HG02870 (cell line): ENCODE results near the gene LMBRD2.

Experiments used
- ATAC-seq: cut with Tn5 transposase; IDR thresholded peaks from one replicate; pipeline ENCODE4 v1.9.1; 2021; ENCODE audit warnings: mild to moderate bottlenecking, moderate library complexity; ENCODE audit not compliant: unreplicated experiment

Gene LMBRD2

DNA sequence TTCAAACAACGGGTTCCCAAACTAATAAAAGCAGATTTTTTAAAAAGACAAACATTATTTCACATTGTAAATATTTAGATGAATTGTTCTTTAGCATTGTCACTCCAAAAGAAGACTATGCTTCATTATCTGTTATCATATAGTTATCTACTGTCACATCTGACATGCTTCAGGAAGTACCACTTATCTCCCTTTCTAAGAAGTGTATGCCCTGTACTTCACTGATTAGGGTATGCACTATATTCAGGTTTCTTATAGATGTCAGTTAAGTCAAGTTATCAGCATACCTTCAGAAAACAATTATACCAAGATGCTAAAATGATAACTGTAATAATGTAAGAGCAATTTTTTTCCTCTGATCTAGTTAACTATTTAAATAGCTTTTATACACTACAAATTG is 40.4 kb downstream of the LMBRD2 start:
- no peak for ATAC-seq

DNA sequence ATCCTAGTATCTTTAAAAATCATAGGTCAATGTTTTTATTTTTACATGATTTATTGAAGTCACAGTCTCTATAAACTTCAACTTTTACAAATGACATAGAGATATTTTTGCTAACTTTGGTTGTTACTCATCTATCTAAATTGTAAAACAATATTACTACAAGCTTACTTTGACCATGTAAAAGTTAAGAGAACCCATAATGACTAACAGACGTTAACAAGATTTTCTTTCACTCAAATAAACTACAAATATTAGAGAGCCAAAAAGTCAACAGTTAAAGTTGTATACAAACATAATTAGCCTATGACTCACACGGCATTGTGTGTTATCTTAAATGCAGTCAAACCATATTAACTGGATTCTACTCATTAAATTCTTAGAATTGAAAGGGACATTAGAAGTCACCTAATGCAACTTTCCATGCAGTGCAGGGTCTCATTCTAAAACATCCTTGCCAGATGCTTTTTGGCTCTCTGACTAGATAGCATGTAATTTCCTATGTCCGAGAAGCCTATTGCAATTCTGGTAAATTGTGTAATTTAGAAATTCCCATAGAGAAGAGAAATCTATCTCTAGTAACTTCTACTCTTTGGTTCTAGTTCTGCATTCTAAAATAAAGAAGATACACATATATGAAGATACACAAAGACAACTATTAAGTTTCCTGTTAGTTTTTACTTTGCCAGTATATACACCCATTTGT is 42.8 kb downstream of the LMBRD2 start:
- ATAC-seq = no peak

DNA sequence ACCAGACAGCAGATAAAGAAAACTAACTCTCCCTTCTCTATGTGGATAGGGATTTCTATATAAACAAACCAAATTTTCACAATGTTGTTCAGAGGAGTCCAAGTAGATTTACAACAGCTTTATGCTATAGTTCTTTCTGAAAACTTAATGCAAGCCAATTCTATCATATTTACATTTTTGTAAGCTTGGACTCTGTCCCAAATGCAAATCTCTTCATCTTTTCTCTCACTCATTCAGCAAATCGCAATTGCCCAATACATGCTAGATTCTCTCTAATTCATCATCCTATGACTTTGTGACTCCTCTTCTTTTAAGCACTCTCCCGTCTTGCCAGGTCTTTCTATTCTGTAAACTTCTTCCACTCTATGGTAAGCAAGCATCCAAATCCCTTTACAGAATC is 45.9 kb downstream of the LMBRD2 start:
- no peak for ATAC-seq

DNA sequence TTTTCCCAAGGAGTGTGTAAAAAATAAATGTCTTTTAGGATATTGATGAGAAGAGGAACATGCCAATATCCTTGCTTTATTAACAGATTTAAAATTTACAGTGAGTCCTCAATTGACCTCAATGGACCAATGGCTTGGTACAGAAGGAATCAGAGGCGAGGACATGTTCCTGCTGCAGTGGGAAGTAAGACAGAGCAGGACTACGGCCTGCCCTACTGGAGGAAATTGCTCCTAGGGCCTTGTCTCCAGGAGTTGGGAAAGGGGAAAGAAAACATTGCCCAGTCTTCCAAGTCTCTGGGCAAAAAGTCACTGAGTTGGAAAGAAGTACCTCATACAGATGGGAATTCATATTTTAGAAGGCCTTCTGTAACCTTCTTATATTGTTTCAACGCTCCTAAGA is 51.9 kb downstream of the LMBRD2 start:
- no peak for ATAC-seq

DNA sequence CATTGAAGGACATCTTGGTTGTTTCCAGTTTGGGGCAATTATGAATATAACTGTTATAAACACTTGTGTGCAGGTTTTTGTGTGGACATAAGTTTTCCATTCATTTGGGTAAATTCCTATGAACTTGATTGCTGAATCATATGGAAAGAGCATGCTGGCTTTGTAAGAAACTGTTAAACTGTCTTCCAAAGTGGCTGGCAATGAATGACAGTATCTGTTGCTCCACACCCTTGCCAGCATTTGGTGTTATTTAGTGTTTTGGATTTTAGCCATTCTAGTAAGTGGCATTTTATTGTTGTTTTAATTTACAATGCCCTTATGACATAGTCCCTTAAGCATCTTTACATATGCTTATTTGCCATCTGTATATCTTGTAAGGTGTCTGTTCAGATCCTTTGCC is 55.2 kb downstream of the LMBRD2 start:
- no peak for ATAC-seq

DNA sequence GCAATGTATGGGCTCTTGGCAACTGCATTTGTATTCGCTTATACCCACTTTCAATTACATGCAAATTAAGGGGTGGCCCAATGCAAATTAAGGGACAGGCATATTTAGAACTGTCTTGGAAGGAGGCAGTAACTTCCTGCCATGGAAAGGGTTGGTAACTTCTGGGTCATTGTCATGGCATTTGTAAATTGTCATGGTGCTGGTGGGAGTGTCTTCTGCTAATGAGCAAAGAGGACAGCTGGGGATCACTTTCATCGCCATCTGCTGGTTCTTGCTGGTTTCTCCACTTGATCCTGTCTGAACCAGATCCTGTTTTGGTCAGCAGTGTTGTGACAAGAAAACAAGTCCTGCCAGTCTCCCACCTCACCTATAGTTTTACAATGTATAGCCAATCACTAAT is 61.7 kb downstream of the LMBRD2 start:
- ATAC-seq = peak; percentile 86

DNA sequence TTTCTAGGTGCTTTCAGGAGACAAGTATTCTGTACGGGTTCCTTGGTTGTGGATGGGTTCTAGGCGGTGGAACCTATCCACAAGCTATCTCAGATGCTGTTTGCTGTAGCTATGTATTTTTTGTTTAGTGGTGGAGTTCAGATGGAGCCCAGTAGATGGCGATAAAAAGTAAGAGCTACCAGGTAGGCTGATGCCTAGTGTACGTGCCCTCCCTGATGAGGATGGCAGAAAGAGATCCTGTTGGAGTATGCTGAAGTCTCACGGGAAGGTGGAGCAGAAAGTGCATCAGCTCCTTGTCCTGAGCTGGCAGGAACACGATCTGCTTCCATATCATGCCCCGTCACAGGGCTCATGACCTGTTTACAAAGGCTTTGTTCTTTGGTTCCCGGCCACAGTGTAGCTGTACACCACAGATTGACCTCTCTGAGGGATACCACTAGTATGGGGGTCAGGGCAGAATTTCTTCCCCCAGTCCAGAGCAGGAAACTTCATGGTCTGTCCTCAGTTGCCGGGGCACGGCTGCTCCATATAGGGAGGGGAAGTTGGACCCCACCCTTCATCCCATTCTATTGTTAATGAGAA is 72.4 kb downstream of the LMBRD2 start:
- ATAC-seq = peak; percentile 98

DNA sequence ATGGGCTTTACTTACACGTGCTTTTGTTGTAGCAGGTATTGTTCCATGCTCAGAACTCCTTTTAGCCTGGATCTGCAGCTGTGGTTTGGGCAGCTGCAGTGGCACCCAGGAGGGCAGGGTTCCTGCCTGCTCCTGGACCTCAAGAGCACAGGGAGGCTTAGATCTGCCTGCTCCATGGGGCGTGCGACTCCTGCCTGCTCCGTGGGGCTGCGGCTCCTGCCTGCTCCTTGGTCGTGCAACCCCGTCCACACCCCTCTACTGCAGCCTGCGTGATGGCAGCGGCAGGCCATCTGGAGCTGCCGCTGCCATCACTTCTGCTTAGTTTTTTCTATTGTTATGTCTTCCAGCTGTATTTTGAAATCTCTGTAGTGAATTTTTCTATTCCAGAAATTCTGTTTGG is 73.3 kb downstream of the LMBRD2 start:
- ATAC-seq = no peak

DNA sequence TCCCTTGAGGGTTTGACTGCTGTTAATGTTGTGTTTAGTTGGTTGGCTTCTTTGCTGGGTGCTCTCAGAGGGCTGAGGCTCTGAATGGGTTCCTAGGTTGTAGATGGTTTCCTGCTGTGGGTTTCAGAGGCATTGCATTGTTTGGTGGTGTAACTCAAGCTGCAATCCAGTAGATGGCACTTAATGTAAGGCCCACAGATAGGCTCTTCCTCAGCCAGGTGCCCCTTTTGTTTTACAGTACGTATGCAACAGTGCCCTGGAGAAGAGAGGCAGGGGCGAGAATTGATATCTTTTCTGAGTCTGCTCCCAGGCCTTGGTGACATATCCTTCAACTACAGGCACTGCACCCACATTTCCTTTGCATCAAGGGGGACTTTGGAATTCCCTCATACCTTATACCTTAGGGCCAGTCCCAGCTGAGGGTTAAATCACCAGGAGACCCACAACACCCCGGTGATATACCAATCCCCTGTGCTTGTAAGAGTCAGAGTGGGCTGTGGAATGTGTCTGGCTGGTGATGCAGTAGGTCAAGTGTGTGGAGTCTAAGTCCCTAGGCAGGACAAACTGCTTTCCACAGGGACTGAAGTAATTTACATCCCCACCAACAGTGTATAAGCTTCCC is 78.0 kb downstream of the LMBRD2 start:
- ATAC-seq = peak; percentile 54

DNA sequence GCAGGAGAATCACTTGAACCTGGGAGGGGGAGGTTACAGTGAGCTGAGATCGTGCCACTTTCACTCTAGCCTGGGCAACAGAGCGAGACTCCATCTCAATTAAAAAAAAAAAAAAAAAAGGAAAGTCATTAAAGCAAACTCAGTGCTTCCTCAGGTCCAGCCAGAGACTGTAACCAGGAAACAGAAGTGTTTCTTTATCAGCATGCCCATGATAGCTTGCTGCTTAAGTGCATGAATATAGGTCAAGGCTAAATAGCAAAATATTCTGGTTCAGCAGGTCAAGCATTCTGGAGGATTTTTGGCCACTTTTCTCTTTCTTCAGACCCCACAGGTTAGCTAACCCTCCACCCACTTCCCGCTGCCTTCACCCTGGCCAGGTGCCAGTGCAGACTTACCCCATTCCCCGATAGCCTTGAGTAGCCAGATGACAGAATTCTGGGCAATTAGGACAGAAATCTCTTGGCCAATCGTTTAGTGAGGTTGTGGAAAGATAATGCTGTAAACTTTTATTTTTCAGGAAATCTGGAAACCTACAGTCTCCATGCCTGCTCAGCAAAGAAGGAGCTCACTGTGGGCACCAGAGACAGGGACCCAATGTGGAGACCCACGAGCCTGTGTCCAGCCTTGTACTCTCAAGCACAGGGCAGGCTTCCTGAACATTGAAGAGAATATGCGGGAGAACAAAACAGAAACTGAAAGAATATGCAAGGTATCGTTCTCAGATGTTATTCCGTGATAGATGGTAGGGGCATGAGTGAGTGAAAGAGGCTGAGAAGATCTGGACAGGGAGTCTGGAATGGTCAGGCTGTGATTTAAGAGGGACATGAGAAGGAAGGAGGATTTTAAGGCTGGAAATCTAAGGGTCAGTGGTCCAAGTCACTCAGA is 80.8 kb downstream of the LMBRD2 start:
- ATAC-seq = no peak

DNA sequence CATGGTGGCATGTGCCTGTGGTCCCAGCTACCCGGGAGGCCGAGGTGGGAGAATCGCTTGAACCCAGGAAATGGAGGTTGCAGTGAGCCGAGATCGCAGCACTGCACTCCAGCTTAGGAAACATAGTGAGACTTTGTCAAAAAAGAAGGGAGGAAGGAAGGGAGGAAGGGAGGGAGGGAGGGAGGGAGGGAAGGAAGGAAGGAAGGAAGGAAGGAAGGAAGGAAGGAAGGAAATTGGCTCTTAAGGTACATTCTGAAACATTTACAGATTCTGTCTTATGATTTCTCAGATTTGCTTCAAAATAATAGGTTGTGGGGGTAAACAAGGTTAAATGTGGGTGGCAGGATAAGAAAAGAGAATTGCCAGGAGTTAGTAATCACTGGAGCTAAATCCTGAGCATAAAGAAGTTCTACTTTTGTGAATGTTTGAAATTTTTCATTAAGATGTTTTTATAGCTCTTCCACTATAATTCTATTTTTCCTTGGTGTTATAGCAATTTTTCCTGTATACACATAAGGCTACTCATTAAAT is 82.9 kb downstream of the LMBRD2 start:
- no peak for ATAC-seq

DNA sequence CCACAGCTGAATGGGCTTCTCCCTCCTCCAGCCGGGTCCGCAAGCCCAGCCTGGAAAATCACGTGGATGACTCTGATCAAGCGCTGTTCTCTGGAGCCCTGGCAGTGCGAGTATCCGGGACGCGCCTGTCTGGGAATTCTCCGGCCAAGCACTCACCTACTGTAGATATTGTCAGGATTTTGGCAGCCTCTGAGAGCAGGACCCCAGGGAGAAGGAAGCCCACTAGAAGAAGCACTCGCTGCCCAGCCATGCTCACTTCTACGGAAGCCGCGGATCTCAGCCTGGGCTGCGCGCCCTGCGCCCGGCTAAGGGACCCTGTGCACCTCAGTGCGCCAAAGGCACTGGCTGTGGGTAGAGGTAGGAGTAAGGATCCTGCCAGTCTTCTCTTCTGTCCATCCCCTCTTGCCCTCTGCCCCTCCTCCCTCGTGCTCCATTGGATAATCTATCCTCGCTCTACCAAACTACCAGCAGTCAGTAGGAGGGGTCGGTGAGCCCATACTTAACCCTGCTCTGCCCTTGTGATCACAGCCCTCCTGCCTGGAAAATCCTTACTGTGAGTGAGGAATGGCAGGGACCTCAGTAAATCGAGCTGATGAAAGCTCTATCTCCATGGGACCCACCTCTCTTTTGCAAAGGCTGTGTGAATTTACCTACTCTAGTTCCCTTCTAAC is 85.0 kb downstream of the LMBRD2 start, which contains the start of gene UGT3A2:
Gene UGT3A2 (minus strand): TSS at position 343 of the 671 bp plus-strand sequence. CDS start 93 bp downstream, at position 250.
- ATAC-seq = no peak

DNA sequence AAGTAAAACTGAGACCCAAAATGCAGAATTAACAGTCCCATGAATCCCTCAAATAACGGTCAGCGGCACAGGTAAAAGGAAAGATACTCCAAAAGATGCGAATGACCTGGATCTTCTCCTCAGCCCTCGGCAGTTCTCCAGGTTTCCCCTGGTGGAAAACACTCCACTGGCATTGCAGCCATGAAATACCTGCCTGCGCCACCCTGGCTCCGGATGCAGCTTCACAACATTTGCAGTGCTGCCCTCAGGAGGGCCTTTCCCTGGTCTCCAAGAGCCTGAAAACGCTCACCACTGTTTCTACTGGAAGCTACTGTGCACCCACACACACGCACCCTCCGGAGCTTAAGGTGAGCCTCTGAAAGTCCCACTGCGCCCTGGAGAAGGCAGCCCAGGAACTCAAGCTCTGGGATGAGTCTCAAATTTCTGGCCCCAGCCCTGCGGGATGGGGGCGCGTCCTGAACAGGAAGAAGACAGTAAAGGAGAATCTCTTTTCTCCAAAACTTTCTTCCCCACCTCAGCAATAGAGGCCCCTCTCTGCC is 85.6 kb downstream of the LMBRD2 start:
- ATAC-seq = no peak

DNA sequence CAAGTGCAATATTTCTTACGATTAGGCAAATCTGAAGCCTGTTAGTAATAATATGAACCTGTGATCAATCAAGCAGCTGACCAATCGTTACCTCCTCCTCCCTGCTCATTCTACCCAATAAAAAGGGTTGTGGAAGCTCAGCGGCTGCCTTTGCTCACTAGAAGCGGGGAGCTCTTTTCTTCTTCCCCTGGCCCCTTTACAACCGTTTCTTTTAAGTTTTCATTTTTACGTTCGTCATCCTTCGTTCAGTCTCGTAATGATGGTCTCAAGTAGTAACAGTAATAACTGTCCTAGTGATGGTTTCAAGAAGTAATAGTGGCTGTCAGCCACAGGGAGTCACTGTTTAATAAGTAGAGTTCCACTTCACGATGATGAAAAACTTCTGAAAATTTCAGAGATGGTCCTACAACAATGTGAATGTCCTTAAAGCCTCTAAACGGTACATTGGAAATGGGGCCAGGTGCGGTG is 91.2 kb downstream of the LMBRD2 start:
- ATAC-seq = no peak

DNA sequence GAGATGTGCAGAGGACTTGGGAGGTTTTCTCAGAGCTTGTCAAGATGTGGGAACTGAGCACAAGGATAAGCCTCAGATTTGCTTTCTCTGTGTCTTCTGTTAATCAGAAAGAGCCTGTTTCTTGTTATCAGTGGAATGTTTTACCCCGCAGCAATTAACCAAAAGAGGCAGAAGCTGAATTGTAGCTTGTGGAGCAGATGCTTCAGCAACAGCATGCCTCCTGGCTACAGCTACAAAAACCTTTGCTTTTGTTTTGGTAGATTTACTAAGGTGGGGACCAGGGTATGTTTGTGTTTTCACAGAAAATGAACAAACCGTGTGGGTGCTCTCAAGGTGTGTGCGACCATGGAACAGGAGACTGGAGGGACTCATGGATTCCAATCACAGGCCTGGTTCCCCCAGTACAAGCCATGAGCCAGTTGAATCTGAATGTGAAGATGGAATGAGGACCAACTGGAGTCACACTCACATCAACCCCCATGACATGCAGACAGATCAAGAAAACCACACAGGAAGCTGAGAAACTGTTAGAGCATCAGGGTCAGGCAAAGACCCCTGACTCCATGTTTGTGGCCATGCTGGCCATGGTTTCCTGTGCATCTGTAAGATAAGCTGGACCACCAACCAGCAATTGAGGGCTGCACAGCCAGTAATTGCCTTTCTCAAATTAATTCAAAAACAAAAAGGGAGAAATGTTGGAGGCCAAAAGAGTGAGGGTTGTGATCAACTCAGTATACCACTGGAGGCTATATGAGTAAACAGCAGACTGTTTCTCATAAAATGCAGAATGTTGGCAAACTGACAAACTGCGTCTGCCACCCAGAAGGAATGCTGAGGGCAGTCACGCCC is 91.9 kb downstream of the LMBRD2 start:
- ATAC-seq = no peak

DNA sequence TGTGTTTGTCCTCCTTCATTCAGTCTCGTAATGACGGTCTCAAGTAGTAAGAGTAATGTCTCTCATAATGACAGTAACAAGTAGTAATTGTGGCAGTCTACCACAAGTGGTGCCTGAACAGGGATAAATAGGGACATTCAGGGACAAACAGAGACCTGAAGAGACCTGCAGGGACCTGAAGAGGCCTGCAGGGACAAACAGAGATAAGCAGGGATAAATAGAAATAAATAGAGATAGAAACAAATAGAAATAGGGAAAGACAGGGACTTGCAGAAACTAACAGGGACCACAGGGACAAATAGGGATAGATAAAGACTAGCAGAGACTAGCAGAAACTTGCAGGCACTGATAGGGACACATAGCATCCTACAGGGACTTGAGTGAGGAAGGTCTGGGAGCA is 92.9 kb downstream of the LMBRD2 start:
- no peak for ATAC-seq

DNA sequence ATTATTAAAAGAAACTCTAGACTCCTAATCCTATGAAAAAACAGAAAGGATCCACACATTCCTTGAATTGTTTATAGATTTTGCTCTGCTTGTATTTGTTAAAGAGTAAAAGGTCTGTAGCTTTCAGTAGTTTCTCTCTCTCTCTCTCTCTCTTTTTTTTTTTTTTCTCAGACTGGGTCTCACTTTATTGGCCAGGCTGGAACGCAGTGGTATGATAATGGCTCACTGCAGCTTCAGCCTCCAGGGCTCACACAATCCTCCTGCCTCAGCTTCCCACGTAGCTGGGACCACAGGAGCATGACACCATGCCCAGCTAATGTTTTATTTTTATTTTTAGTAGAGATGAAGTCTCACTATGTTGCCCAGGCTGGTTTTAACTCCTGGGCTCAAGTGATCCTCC is 94.3 kb downstream of the LMBRD2 start:
- no peak for ATAC-seq

DNA sequence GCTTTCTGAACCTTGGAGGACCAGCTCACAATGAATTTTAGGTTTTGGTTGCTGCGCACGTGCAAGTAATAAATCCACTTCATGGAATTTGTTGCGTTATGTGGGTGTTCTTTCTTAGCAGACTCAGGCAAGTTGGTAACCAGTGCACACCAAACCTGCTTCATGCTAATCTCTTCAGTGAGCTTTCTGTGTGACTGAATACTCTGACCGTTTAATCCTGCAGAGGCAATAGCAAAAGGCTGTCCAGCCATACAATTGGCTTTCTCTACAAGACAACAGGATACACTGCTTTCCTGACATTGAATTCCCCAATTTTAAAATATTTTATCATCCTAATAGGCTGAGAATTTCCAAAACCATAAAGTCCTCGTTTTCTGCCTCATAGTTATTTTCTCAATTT is 95.3 kb downstream of the LMBRD2 start:
- no peak for ATAC-seq

DNA sequence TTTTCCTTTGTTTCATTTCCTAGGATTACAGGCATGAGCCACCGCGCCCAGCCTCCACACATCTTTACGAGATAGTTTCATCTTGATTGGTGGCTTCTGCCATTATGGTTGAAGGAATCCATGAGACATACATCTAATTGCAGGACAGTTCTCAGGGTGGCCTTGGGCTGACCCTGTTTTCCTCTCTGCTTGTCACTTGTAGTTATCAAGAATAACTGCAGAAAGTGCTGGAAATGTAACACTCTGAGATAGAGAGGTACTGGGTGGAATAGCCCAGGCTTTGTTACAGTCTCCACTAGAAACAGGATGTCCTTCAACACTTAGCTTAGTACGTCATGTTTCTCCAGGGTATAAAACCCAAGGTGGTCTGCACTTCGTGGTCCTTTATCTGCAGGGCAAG is 95.7 kb downstream of the LMBRD2 start:
- no peak for ATAC-seq
